HepG2 (cell line): Measurements from ENCODE around the gene QRICH2. TPM values are rescaled to one million over a fixed set of nuclear protein-coding genes. Genes with fewer than 3 reads are reported as not detected.
A peak's percentile ranks its signal among the peaks of the same experiment; 100 is the strongest.

Experiments used
- ATAC-seq: fragments of 200-7000 bp; cut with Tn5 transposase; 3 replicates; pipeline ENCODE4 v1.9.1; 2020; ENCODE audit warnings: mild to moderate bottlenecking, moderate library complexity
- BruUV-seq: library from RNA; stranded (reverse); fragments of 400-500 nt; replicated peaks from 2 replicates; lab custom pipeline; 2021; lab: Mats Ljungman, UMichigan
- CTCF ChIA-PET: fragments of 300-600 bp; formaldehyde crosslinking; extraction: SDS; loops from one replicate; lab custom pipeline; 2021; ENCODE audit warnings: low total read pairs, inconsistent platforms, low intra/inter-chr PET ratio; lab: Yijun Ruan, JAX
- POLR2A ChIA-PET: fragments of 350-600 bp; sonication (Branson Sonifier 250); formaldehyde crosslinking; loops from one replicate; lab custom pipeline; 2020; ENCODE audit warnings: antibody characterized with exemption, inconsistent platforms; lab: Yijun Ruan, JAX
- DNase-seq: peaks from one replicate; pipeline ENCODE4 v3.0.0-alpha.2; 2015; ENCODE audit warnings: low spot score
- FAIRE-seq: peaks from 3 replicates; lab custom pipeline; 2011; peaks lifted over from hg19 to GRCh38; lab: Jason Lieb, UNC
- H2AFZ ChIP-seq: one replicate; pipeline ENCODE4 v1.6.1; 2011; ENCODE audit warnings: low read length, inconsistent platforms
- H3K27ac ChIP-seq: fragments of 300-600 bp; 3 replicates; pipeline ENCODE4 v1.8.0; 2011; ENCODE audit warnings: mixed run types, mild to moderate bottlenecking, mixed read lengths, low read length, inconsistent platforms; ENCODE audit not compliant: insufficient read depth; ENCODE audit errors: extremely low read length
- H3K27me3 ChIP-seq, 2 experiments: fragments of 200-600 bp in 1 of 2; 2 replicates in 1 of 2; 3 replicates in 1 of 2; pipeline versions ENCODE4 v1.6.0 to v1.8.0; 2011; ENCODE audit warnings: low read length in 2 of 2, mild to moderate bottlenecking in 2 of 2, moderate library complexity in 2 of 2, inconsistent platforms in 1 of 2; ENCODE audit not compliant: insufficient read depth in 2 of 2, control insufficient read depth in 1 of 2
- H3K36me3 ChIP-seq, 2 experiments: fragments of 200-600 bp in 1 of 2; replicated peaks in 1 of 2; 2 replicates in 1 of 2; 3 replicates in 1 of 2; pipeline versions ENCODE4 v1.5.1 to v1.8.0; 2011; ENCODE audit warnings: low read length in 2 of 2, inconsistent platforms in 1 of 2; ENCODE audit not compliant: insufficient read depth in 2 of 2, control insufficient read depth in 1 of 2
- H3K4me1 ChIP-seq: 2 replicates; pipeline ENCODE4 v1.5.1; 2012; ENCODE audit warnings: low read length, inconsistent platforms; ENCODE audit not compliant: insufficient read depth
- H3K4me2 ChIP-seq: 2 replicates; pipeline ENCODE4 v1.6.0; 2011; ENCODE audit warnings: low read depth, low read length, inconsistent platforms
- H3K4me3 ChIP-seq, 3 experiments: fragments of 200-600 bp in 1 of 3; sonication (generic), shearing (Covaris generic) in 1 of 3; replicated peaks in 1 of 3; 2 replicates each; pipeline ENCODE4 v1.5.1; 2011 to 2016; ENCODE audit warnings: low read length in 3 of 3, inconsistent platforms in 2 of 3, low read depth in 2 of 3, mild to moderate bottlenecking in 2 of 3, control low read depth in 1 of 3, mixed read lengths in 1 of 3; ENCODE audit not compliant: insufficient read depth in 1 of 3
- H3K79me2 ChIP-seq: one replicate; pipeline ENCODE4 v1.6.1; 2011; ENCODE audit warnings: low read length, inconsistent platforms; ENCODE audit not compliant: insufficient read depth
- H3K9ac ChIP-seq: 2 replicates; pipeline ENCODE4 v1.6.0; 2011; ENCODE audit warnings: mild to moderate bottlenecking, low read depth, low read length, inconsistent platforms; ENCODE audit not compliant: insufficient read depth
- H3K9me3 ChIP-seq: 2 replicates; pipeline ENCODE4 v1.5.1; 2012; ENCODE audit warnings: mild to moderate bottlenecking, low read length
- H4K20me1 ChIP-seq: 2 replicates; pipeline ENCODE4 v1.6.0; 2011; ENCODE audit warnings: inconsistent platforms, mild to moderate bottlenecking, low read length, moderate library complexity; ENCODE audit not compliant: insufficient read depth
- ATF3 ChIP-seq: sonication (generic); formaldehyde crosslinking; IDR thresholded peaks from 2 replicates; pipeline ENCODE4 v1.4.0; 2020; ENCODE audit warnings: missing genetic modification reagents
- CBX2 ChIP-seq, 2 experiments: fragments of 200-600 bp in 1 of 2; sonication (generic); formaldehyde crosslinking in 1 of 2; IDR thresholded peaks; 2 replicates each; pipeline versions ENCODE4 v1.7.0 to v1.8.1; 2018 to 2022; ENCODE audit warnings: low read depth in 2 of 2, low read length in 1 of 2, mild to moderate bottlenecking in 1 of 2, missing genetic modification reagents in 1 of 2
- MATR3 ChIP-seq: sonication (generic); formaldehyde crosslinking; IDR thresholded peaks from 2 replicates; pipeline ENCODE4 v1.4.0; 2020; ENCODE audit warnings: missing genetic modification reagents
- MIXL1 ChIP-seq: IDR thresholded peaks from 2 replicates; pipeline ENCODE4 v1.6.1; 2016
- MYNN ChIP-seq: sonication (generic); formaldehyde crosslinking; IDR thresholded peaks from 2 replicates; pipeline ENCODE4 v1.4.0; 2020; ENCODE audit warnings: mild to moderate bottlenecking, low read depth, missing genetic modification reagents
- RARA ChIP-seq: IDR thresholded peaks from 2 replicates; pipeline ENCODE4 v1.6.1; 2016; ENCODE audit warnings: missing genetic modification reagents, missing compliant biosample characterization
- TGIF2 ChIP-seq: IDR thresholded peaks from 2 replicates; pipeline ENCODE4 v1.6.1; 2016; ENCODE audit warnings: control low read depth, missing compliant biosample characterization
- ZC3H13 ChIP-seq: sonication (generic); formaldehyde crosslinking; IDR thresholded peaks from 2 replicates; pipeline ENCODE4 v1.8.1; 2023; ENCODE audit warnings: mild to moderate bottlenecking, missing genetic modification reagents, moderate library complexity
- ZNF276 ChIP-seq: sonication (generic); formaldehyde crosslinking; IDR thresholded peaks from 2 replicates; pipeline ENCODE4 v1.4.0; 2020; ENCODE audit warnings: mild to moderate bottlenecking, low read depth, missing genetic modification reagents
- ZNF441 ChIP-seq: sonication (generic); formaldehyde crosslinking; IDR thresholded peaks from 2 replicates; pipeline ENCODE4 v1.7.0; 2021; ENCODE audit warnings: missing genetic modification reagents, borderline replicate concordance
- ZNF468 ChIP-seq: sonication (generic); formaldehyde crosslinking; IDR thresholded peaks from 2 replicates; pipeline ENCODE4 v1.8.0; 2022; ENCODE audit warnings: mild to moderate bottlenecking, moderate library complexity, missing genetic modification reagents
- ZNF589 ChIP-seq: sonication (generic); formaldehyde crosslinking; conservative IDR thresholded peaks from 2 replicates; pipeline ENCODE4 v1.8.0; 2022; ENCODE audit warnings: mild to moderate bottlenecking, moderate library complexity, missing genetic modification reagents
- WGBS: methylation state at CpG from one replicate; pipeline ENCODE4 v1.1.6; 2017; ENCODE audit warnings: low lambda C conversion rate; 5-methylcytosine and 5-hydroxymethylcytosine counted together
- in situ Hi-C: cut with HindIII; loops from 2 replicates; pipeline ENCODE4 v1.10.0; 2017; ENCODE audit warnings: low pct_unique_long_range_greater_than_20kb; ENCODE audit not compliant: extremely low pct_ligation_motif_present
- intact Hi-C: fragments of 100-400 bp; cut with micrococcal nuclease; formaldehyde crosslinking; loops from one replicate; pipeline ENCODE4 v1.10.0; 2022; ENCODE audit not compliant: unreplicated experiment
- polyA plus RNA-seq, 8 experiments: library from polyadenylated mRNA; depleted of rRNA in 3 of 8; stranded (reverse) in 7 of 8; unstranded in 1 of 8; fragments of >200 nt; fragmentation: Illumina TruSeq in 4 of 8; extraction: Trizol in 4 of 8; gene quantifications; 2 replicates each; pipeline versions ENCODE4 v1.2.1 to v1.2.3, GENCODE V29; 2011 to 2016; ENCODE audit warnings: low read depth in 4 of 8, missing spikeins in 1 of 8, mixed read lengths in 1 of 8; ENCODE audit not compliant: insufficient read depth in 1 of 8
- total RNA-seq, 5 experiments: library from RNA; depleted of rRNA; stranded (reverse); fragments of >200 nt; fragmentation: Illumina TruSeq; extraction: Trizol; gene quantifications; 2 replicates each; pipeline ENCODE4 v1.2.3, GENCODE V29; 2016; ENCODE audit warnings: low read depth in 1 of 5
- TF ChIP-seq, protein P1 (sequence below): sonication (generic); formaldehyde crosslinking; IDR thresholded peaks from 2 replicates; pipeline ENCODE4 v1.4.0; 2020; ENCODE audit warnings: mild to moderate bottlenecking, missing genetic modification reagents

QRICH2 gene
- total and polyA plus RNA-seq, 2 of the 13 experiments (the other 11 are each of a cell fraction or from before 2014, with no cell fraction given): 3.7 to 5.7 TPM

GRCh38 chr17:76357597-76358158 is 49.6 kb upstream of the QRICH2 start:
- CTCF ChIA-PET: no interaction called here
- no peaks in the 10 kb centered on the region; a peak in 1 of 5 replicates for H3K27me3 ChIP-seq
- POLR2A ChIA-PET: interaction anchor here (0.6 to 24.7 kb wide), 7 partner anchors 10 to 50 kb away, joined by 3 to 1379 read pairs (median 6); partner anchors contain the start of genes QRICH2 and SPHK1
- H4K20me1 ChIP-seq: no peaks in the 10 kb centered on the region
- peak overlapping the region; percentile 62 for H3K9ac ChIP-seq
- peaks cover 10% of the 10 kb centered on the region for H3K79me2 ChIP-seq
- peak overlapping the region; percentile 15 for H2AFZ ChIP-seq
- H3K36me3 ChIP-seq: no peaks in the 10 kb centered on the region
- FAIRE-seq (no peak), ATAC-seq (peak; percentile 14), DNase-seq (peak; percentile 47)
- peak overlapping the region; percentile 81 for H3K4me2 ChIP-seq
- no peaks in the 10 kb centered on the region for H3K9me3 ChIP-seq
- 39% methylated on average over 4 of the region's 6 CpGs for WGBS
- H3K4me3 ChIP-seq: peak overlapping the region; percentile 6 to 57 (median 35)
- in situ Hi-C loops: no loop called here
- H3K4me1 ChIP-seq: peaks cover 75% of the 10 kb centered on the region
- TSS peak; percentile 90 for BruUV-seq
- peak overlapping the region; percentile 80 for H3K27ac ChIP-seq
- intact Hi-C loops: no loop called here
- TF ChIP-seq ZC3H13 (CRISPR knock-in tag): peak; percentile 53; the same call in 1 of the 2 replicates
- no peak for TF ChIP-seq MIXL1
- TF ChIP-seq MYNN: 0 out of 2 replicates have a peak, but pooled peaks have one; percentile 64
- no peak for TF ChIP-seq ZNF589 (CRISPR knock-in tag)
- no peak for TF ChIP-seq ATF3 (CRISPR knock-in tag)
- no peak for TF ChIP-seq RARA (CRISPR knock-in tag)
- TF ChIP-seq ZNF276 (CRISPR knock-in tag): no peak
- 0 out of 2 replicates have a peak, but pooled peaks have one; percentile 41 for TF ChIP-seq TGIF2 (CRISPR knock-in tag)
- peak; percentile 57; the same call in 1 of the 2 replicates for TF ChIP-seq ZNF441 (CRISPR knock-in tag)
- TF ChIP-seq ZNF468: no peak
- no peak for TF ChIP-seq CBX2 (IDR thresholded peaks at IDR 0.05; ENCODE audit: low read depth, low read length)
- no peak for TF ChIP-seq CBX2 (CRISPR knock-in tag; IDR thresholded peaks at IDR 0.05; ENCODE audit: low read depth)
- no peak for TF ChIP-seq MATR3 (CRISPR knock-in tag)
- TF ChIP-seq, protein P1, sequence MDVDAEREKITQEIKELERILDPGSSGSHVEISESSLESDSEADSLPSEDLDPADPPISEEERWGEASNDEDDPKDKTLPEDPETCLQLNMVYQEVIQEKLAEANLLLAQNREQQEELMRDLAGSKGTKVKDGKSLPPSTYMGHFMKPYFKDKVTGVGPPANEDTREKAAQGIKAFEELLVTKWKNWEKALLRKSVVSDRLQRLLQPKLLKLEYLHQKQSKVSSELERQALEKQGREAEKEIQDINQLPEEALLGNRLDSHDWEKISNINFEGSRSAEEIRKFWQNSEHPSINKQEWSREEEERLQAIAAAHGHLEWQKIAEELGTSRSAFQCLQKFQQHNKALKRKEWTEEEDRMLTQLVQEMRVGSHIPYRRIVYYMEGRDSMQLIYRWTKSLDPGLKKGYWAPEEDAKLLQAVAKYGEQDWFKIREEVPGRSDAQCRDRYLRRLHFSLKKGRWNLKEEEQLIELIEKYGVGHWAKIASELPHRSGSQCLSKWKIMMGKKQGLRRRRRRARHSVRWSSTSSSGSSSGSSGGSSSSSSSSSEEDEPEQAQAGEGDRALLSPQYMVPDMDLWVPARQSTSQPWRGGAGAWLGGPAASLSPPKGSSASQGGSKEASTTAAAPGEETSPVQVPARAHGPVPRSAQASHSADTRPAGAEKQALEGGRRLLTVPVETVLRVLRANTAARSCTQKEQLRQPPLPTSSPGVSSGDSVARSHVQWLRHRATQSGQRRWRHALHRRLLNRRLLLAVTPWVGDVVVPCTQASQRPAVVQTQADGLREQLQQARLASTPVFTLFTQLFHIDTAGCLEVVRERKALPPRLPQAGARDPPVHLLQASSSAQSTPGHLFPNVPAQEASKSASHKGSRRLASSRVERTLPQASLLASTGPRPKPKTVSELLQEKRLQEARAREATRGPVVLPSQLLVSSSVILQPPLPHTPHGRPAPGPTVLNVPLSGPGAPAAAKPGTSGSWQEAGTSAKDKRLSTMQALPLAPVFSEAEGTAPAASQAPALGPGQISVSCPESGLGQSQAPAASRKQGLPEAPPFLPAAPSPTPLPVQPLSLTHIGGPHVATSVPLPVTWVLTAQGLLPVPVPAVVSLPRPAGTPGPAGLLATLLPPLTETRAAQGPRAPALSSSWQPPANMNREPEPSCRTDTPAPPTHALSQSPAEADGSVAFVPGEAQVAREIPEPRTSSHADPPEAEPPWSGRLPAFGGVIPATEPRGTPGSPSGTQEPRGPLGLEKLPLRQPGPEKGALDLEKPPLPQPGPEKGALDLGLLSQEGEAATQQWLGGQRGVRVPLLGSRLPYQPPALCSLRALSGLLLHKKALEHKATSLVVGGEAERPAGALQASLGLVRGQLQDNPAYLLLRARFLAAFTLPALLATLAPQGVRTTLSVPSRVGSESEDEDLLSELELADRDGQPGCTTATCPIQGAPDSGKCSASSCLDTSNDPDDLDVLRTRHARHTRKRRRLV: peak; percentile 99
